Neural cell (in vitro differentiated cells): Measurements from ENCODE around the gene KCNJ6. TPM values are rescaled to one million over a fixed set of nuclear protein-coding genes. Genes with fewer than 3 reads are reported as not detected.

Source experiments
- H2AFZ ChIP-seq: fragments of 200-600, 300-800 bp; sonication (generic), shearing (Covaris generic); 2 replicates; pipeline ENCODE4 v1.6.0; 2014; ENCODE audit warnings: low read depth, mild to moderate bottlenecking, antibody characterized with exemption, low read length, moderate library complexity
- H3F3A ChIP-seq: fragments of 200-600 bp; shearing (Covaris generic); 2 replicates; pipeline ENCODE4 v1.6.1; 2016; ENCODE audit warnings: mild to moderate bottlenecking, moderate library complexity, mixed read lengths, antibody characterized with exemption, low read length; ENCODE audit not compliant: insufficient read depth, poor library complexity, severe bottlenecking
- H3K27ac ChIP-seq: fragments of 200-600, 300-800 bp; sonication (generic), shearing (Covaris generic); 2 replicates; pipeline ENCODE4 v1.5.1; 2014; ENCODE audit warnings: mild to moderate bottlenecking, low read length, moderate library complexity
- H3K27me3 ChIP-seq: fragments of 300-800, 200-600 bp; sonication (generic), shearing (Covaris generic); 2 replicates; pipeline ENCODE4 v1.6.0; 2014; ENCODE audit warnings: mild to moderate bottlenecking, low read depth, low read length, moderate library complexity; ENCODE audit not compliant: insufficient read depth
- H3K36me3 ChIP-seq: fragments of 300-800, 200-600 bp; sonication (generic), shearing (Covaris generic); 2 replicates; pipeline ENCODE4 v1.5.1; 2014; ENCODE audit warnings: mild to moderate bottlenecking, antibody characterized with exemption, low read length, moderate library complexity; ENCODE audit not compliant: insufficient read depth
- H3K4me2 ChIP-seq: fragments of 300-800, 200-600 bp; sonication (generic), shearing (Covaris generic); 2 replicates; pipeline ENCODE4 v1.6.0; 2014; ENCODE audit warnings: mild to moderate bottlenecking, low read length
- H3K4me3 ChIP-seq: fragments of 300-800, 200-600 bp; sonication (generic), shearing (Covaris generic); 2 replicates; pipeline ENCODE4 v1.5.1; 2014; ENCODE audit warnings: mild to moderate bottlenecking, low read length, moderate library complexity
- H3K79me2 ChIP-seq: fragments of 200-600 bp; shearing (Covaris generic); replicated peaks from 2 replicates; pipeline ENCODE4 v1.6.0; 2014; ENCODE audit warnings: mild to moderate bottlenecking, low read length, moderate library complexity; ENCODE audit not compliant: insufficient read depth
- H3K9ac ChIP-seq: fragments of 300-800, 200-600 bp; sonication (generic), shearing (Covaris generic); 2 replicates; pipeline ENCODE4 v1.6.1; 2016; ENCODE audit warnings: mild to moderate bottlenecking, low read length, mixed read lengths
- H3K9me2 ChIP-seq: fragments of 200-600 bp; shearing (Covaris generic); 2 replicates; pipeline ENCODE4 v1.6.1; 2016; ENCODE audit warnings: mild to moderate bottlenecking, low read length, mixed read lengths; ENCODE audit not compliant: insufficient read depth
- H3K9me3 ChIP-seq: fragments of 200-600, 300-800 bp; sonication (generic), shearing (Covaris generic); 2 replicates; pipeline ENCODE4 v1.6.1; 2016; ENCODE audit warnings: mild to moderate bottlenecking, mixed run types, low read length, moderate library complexity, mixed read lengths
- H4K20me1 ChIP-seq: fragments of 200-600 bp; shearing (Covaris generic); 2 replicates; pipeline ENCODE4 v1.6.1; 2016; ENCODE audit warnings: mild to moderate bottlenecking, mixed run types; ENCODE audit not compliant: insufficient read depth
- EP300 ChIP-seq: fragments of 450-650 bp; conservative IDR thresholded peaks from 2 replicates; pipeline ENCODE4 v1.6.1; 2014; ENCODE audit warnings: antibody characterized with exemption, mild to moderate bottlenecking, moderate library complexity; ENCODE audit not compliant: poor library complexity, severe bottlenecking
- EZH2 ChIP-seq: fragments of 200-600, 300-800 bp; shearing (Covaris generic), sonication (generic); IDR thresholded peaks from 2 replicates; pipeline ENCODE4 v1.6.1; 2014; ENCODE audit warnings: antibody characterized with exemption, low read length, borderline replicate concordance, mild to moderate bottlenecking; ENCODE audit not compliant: insufficient read depth, poor library complexity, severe bottlenecking
- MXI1 ChIP-seq: fragments of 450-650 bp; conservative IDR thresholded peaks from 2 replicates; pipeline ENCODE4 v1.6.1; 2014; ENCODE audit warnings: antibody characterized with exemption, mild to moderate bottlenecking; ENCODE audit not compliant: poor library complexity, severe bottlenecking
- POLR2AphosphoS5 ChIP-seq: IDR thresholded peaks from 2 replicates; pipeline ENCODE4 v1.6.1; 2012
- RAD21 ChIP-seq: fragments of 450-650 bp; conservative IDR thresholded peaks from 2 replicates; pipeline ENCODE4 v1.6.1; 2014; ENCODE audit warnings: antibody characterized with exemption, mild to moderate bottlenecking, moderate library complexity
- REST ChIP-seq: IDR thresholded peaks from 2 replicates; pipeline ENCODE4 v1.6.1; 2012; ENCODE audit warnings: borderline replicate concordance
- SMC3 ChIP-seq: fragments of 450-650 bp; conservative IDR thresholded peaks from 2 replicates; pipeline ENCODE4 v1.6.1; 2014; ENCODE audit warnings: antibody characterized with exemption, mild to moderate bottlenecking, moderate library complexity; ENCODE audit not compliant: poor library complexity
- TAF1 ChIP-seq: IDR thresholded peaks from 2 replicates; pipeline ENCODE4 v1.6.1; 2012; ENCODE audit warnings: low read depth
- polyA plus RNA-seq: library from polyadenylated mRNA; depleted of rRNA; stranded (reverse); fragments of >200 nt; gene quantifications from 2 replicates; pipeline ENCODE4 v1.2.3, GENCODE V29; 2014
- TF ChIP-seq, protein P1 (sequence below): fragments of 450-650 bp; IDR thresholded peaks from 2 replicates; pipeline ENCODE4 v1.5.1; 2014; ENCODE audit warnings: antibody characterized with exemption, mild to moderate bottlenecking, moderate library complexity; ENCODE audit not compliant: poor library complexity, severe bottlenecking

KCNJ6 gene
- polyA plus RNA-seq, 1 donor from 2014 or later, result 1.7 TPM

GRCh38 chr21:37574751-37575150 lies 341.5 kb downstream of the KCNJ6 start:
- TF ChIP-seq EZH2 (no peak), REST (no peak), TAF1 (no peak), MXI1 (no peak), SMC3 (no peak), RAD21 (no peak), EP300 (no peak), POLR2AphosphoS5 (no peak)
- TF ChIP-seq, protein P1, sequence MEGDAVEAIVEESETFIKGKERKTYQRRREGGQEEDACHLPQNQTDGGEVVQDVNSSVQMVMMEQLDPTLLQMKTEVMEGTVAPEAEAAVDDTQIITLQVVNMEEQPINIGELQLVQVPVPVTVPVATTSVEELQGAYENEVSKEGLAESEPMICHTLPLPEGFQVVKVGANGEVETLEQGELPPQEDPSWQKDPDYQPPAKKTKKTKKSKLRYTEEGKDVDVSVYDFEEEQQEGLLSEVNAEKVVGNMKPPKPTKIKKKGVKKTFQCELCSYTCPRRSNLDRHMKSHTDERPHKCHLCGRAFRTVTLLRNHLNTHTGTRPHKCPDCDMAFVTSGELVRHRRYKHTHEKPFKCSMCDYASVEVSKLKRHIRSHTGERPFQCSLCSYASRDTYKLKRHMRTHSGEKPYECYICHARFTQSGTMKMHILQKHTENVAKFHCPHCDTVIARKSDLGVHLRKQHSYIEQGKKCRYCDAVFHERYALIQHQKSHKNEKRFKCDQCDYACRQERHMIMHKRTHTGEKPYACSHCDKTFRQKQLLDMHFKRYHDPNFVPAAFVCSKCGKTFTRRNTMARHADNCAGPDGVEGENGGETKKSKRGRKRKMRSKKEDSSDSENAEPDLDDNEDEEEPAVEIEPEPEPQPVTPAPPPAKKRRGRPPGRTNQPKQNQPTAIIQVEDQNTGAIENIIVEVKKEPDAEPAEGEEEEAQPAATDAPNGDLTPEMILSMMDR, result no peak
- Histone ChIP-seq H3K4me3 (no peak overlapping the region), H3K4me2 (no peak overlapping the region), H3K9ac (no peak overlapping the region), H4K20me1 (no peaks in the 10 kb centered on the region), H2AFZ (no peak overlapping the region), H3K79me2 (no peaks in the 10 kb centered on the region), H3K27me3 (no peaks in the 10 kb centered on the region), H3K36me3 (no peaks in the 10 kb centered on the region), H3K27ac (no peak overlapping the region), H3K9me3 (peaks cover 11% of the 10 kb centered on the region), H3F3A (no peaks in the 10 kb centered on the region), H3K9me2 (no peaks in the 10 kb centered on the region)

DNA sequence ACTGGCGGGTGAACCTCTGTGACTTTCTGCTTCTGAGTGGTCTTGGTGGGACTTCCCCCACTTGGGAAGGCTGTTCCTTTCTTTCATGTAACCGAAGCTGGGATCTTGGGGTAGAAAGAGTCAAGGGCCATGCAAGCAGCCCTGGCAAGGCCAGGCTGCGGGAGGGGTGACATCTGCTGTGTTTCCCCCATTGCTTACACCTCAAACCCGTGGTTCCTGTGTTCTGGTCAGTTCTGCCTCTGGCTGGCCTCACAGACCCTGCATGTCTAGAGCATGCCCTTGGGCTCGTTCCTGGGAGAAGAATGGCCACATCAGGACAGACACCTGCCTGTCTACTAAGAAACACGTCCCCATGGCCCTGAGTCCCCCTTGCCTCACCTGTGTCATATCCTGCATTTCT lies 341.9 kb downstream of the KCNJ6 start:
- H3K27me3 ChIP-seq, result no peaks in the 10 kb centered on the region
- no peaks in the 10 kb centered on the region for H4K20me1 ChIP-seq
- no peak overlapping the region for H3K4me3 ChIP-seq

More for the DNA sequence above, 341.9 kb downstream of the KCNJ6 start:
- Histone ChIP-seq H3K27ac (no peak overlapping the region), H3K79me2 (no peaks in the 10 kb centered on the region), H3K36me3 (no peaks in the 10 kb centered on the region), H2AFZ (no peak overlapping the region), H3K4me2 (no peak overlapping the region), H3K9ac (no peak overlapping the region), H3K9me3 (peaks cover 11% of the 10 kb centered on the region), H3K9me2 (no peaks in the 10 kb centered on the region), H3F3A (no peaks in the 10 kb centered on the region)
- TF ChIP-seq SMC3 (no peak), EP300 (no peak), EZH2 (no peak), REST (no peak), RAD21 (no peak), MXI1 (no peak), TAF1 (no peak), POLR2AphosphoS5 (no peak)
- TF ChIP-seq, protein P1, result no peak
